Kidney tubule cell (primary cell): Measurements from ENCODE around the gene PRMT7.
A peak's percentile ranks its signal among the peaks of the same experiment; 100 is the strongest.
"Not testable (repeated sequence)": the region's sequence is repeated elsewhere in the genome, so short reads cannot be mapped to it uniquely, and the experiment has no call there.

Experiments used
- DNase-seq: peaks from one replicate; pipeline ENCODE4 v3.0.0-alpha.2; 2018; ENCODE audit warnings: low spot score

The PRMT7 gene

DNA sequence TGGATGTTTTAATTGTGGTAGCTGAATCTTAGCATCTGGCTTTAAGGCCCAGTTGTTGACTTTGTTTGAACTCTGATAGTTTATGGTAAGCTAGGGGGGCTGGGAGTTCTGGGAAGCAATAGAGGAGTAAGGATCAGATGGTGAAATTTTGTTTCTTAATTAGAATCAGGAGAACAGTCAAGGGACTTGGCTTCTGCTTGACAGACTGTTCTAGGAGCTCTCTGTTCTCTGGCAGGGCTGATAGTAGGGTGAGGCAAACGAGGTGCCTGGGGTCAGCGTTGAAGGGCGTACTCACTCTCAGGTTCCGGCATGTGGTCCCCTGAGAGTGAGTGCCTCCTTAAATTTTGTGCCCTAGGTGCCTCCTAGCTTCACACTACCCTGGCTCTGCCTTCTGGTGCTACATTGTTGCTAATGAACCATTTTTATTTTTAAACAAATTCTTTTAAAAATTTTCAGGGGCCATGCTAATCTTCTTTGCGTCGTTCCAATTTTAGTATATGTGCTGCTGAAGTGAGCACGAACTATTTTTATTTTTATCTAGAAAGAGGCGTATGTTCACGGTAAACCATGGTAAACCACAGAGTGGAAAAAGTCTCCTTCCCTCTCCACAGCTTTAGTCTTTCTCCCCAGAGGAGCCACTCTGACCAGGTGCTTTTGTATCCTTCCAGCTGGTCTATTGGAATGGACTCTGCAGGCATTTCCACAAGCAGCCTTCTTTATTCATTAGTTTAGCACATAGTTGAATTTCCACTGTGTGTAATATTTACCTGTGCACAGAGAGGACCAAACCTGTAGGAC, 26.8 kb upstream of the PRMT7 start:
- DNase-seq, result no peak

DNA sequence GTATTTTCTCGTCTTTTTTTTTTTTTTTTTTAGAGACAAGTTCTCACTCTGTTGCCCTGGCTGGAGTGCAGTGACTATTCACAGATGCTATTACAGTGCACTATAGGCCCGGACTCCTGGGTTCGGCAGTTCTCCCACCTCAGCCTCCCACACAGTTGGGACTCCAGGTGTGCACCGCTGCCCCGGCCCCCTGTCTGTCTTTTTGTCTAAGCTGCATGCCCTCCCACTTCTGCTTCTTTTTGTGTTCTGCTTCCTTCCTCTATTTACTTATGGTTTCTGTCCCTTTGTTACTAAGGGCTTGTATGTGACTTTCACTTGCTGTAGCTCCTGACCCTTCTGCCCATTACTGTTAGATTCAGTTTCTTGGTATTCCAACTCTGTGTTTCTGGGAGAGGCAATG, 26.0 kb upstream of the PRMT7 start:
- DNase-seq, result no peak

- no peak for DNase-seq
These were observed 25.1 kb upstream of the PRMT7 start for GRCh38 chr16:68285683-68286082.

DNA sequence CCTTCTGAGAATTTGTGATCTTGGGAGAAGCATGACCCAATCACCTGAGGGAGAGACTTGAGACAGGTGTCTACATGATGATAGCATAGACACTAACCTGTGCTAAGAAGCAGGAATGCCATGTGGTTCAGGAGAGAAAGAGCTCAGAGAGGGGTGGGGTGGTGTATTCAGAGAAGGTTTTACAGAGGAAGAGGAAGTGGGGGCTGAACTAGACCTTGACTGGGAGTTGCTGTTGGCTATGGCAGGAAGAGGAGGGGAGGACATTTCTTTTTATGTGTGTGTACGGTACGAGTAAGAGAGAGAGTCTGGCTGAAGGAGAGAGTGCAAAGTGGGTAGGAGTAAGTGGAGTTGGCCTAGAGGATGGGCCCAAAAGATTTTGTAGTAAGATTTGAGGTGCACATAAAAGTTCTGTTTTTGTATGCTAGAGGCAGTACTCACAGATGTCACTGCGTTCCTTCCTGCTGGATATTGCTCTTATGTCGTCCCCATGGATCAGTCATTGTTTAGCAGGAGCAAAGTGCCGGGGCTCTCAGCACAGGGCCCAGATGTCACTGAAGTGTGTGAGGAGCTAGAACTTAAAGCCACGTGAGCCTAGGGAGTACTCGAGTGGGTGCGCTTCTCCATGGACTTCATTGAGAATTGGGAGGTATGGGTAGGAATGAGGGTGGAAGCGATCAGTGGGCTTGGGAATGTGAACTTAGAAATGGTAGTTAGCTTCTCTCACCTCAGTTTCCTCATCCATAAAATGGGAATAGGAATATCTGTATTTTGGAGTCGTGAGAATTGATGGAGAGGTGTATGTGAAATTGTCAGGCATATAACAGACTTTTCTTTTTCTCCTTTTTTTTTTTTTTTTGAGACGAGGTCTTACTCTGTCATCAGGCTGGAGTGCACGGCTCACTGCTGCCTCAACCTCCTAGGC, 24.4 kb upstream of the PRMT7 start:
- DNase-seq, result no peak

GRCh38 chr16:68287276-68288251, 23.3 kb upstream of the PRMT7 start:
- peak; percentile 82 for DNase-seq

GRCh38 chr16:68288252-68288650, 22.6 kb upstream of the PRMT7 start:
- DNase-seq, result no peak

DNA sequence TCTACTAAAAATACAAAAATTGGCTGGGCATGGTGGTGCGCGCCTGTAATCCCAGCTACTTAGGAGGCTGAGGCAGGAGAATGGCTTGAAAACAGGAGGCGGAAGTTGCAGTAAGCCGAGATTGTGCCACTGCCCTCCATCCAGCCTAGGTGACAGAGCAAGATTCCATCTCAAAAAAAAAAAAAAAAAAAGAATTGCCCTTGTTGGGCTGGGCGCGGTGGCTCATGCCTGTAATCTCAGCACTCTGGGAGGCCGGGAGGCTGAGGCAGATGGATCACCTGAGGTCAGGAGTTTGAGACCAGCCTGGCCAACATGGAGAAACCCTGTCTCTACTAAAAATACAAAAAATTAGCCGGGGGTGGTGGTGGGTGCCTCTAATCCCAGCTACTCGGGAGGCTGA, 22.0 kb upstream of the PRMT7 start:
- not testable (repeated sequence) for DNase-seq

DNA sequence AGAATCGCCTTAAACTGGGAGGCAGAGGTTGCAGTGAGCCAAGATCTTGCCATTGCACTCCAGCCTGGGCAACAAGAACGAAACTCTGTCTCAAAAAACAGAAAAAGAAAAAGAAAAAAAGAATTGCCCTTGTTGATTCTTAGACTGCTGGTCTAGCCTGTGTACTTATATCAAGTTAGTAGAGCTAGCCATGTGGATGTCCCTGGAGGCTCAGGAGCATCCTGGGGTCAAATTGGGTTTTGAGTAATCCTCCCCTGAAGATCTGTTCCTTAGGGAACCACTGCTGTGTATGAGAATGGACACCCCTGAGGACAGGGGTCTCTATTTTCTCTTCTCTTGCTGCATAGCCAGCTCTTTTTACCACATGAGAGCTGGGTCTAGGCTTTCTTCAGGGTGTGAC, 21.6 kb upstream of the PRMT7 start:
- no peak for DNase-seq

GRCh38 chr16:68289621-68290329, 21.0 kb upstream of the PRMT7 start:
- DNase-seq, result no peak

GRCh38 chr16:68290450-68290849, 20.4 kb upstream of the PRMT7 start:
- DNase-seq, result no peak

DNA sequence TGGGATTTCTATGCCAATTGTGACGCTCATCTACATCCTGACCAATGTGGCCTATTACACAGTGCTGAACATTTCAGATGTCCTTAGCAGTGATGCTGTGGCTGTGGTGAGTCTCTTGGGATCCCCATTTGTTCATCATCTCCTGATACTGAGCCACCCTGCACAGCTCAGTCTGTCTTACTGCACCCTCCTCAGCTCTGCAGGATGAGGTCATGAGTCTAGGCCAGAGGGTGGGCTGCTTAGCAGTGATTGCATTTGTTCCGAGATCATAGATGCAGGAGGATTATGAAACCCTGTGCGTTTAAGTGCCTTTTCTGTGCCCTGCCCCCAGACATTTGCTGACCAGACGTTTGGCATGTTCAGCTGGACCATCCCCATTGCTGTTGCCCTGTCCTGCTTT, 19.6 kb upstream of the PRMT7 start:
- DNase-seq, result no peak

DNA sequence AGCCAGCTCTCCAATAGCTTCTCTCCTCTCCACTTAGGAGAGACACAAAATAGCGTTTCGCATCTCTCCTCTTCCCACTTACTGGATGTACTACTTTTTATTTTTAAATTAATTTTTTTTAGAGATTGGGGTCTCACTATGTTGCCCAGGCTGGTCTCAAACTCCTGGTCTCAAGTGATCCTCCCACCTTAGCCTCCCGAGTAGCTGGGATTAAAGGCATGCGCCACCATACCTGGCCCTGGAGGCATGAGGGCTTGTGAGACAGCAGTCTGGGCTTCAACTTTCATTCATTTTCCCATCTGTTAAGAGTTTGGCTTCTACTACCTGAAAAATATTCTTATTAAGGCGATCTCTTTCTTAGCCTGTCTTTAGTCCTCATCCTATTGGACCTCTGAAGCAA, 18.4 kb upstream of the PRMT7 start:
- DNase-seq, result no peak

DNA sequence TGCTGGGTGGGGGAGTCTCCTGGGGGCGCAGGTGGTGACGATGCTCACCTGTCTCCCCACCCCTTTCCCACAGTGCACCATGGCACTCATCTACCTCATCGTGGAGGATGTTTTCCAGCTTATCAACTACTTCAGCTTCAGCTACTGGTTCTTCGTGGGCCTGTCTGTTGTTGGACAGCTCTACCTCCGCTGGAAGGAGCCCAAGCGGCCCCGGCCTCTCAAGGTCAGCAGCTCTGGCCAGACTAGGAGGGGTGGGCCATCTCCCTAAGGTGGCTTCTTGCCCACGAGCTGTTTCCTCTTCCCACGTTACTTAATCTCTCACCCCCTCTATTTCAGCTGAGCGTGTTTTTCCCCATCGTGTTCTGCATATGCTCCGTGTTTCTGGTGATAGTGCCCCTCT, 14.5 kb upstream of the PRMT7 start:
- DNase-seq, result no peak

- no peak for DNase-seq
These were observed 14.1 kb upstream of the PRMT7 start for GRCh38 chr16:68296693-68297092.

DNA sequence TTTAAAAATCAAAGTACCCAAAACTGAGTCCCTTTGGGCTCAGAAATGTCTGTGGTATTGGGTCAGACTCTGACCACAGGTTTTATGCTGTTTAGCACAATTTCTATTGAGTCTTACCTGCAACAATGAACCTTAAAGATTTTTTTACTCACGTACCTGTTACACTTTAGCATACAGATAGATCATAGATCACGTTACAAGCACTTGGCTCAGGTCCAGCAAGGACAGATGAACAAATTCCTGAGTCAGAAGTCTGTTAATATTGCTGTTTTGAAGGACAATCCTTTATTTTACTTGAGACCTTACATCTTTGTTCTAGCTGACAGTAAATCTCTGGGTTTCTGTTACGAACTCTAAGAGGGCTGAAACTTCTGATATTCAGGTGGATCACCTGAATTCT, 12.9 kb upstream of the PRMT7 start:
- DNase-seq, result peak; percentile 46

DNA sequence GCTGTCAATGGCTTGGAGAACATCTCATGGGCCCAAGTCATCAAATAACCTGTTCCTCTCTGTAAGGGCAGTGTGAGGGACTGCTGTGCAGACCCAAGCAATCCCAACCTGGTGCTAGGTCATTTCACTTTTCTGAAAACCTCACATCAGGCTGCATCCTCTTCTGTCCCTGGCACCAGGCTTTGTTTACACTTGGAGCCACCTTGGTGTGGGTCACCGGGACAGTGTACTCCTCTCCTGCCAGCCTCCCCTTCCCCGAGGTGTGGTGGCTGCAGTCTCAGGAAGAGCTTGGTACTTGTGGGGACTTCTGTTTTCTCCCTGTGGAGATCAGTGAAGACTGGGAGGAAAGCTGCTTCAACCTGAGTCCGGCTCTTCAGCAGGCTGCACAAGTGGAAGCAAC, 12.5 kb upstream of the PRMT7 start:
- no peak for DNase-seq

DNA sequence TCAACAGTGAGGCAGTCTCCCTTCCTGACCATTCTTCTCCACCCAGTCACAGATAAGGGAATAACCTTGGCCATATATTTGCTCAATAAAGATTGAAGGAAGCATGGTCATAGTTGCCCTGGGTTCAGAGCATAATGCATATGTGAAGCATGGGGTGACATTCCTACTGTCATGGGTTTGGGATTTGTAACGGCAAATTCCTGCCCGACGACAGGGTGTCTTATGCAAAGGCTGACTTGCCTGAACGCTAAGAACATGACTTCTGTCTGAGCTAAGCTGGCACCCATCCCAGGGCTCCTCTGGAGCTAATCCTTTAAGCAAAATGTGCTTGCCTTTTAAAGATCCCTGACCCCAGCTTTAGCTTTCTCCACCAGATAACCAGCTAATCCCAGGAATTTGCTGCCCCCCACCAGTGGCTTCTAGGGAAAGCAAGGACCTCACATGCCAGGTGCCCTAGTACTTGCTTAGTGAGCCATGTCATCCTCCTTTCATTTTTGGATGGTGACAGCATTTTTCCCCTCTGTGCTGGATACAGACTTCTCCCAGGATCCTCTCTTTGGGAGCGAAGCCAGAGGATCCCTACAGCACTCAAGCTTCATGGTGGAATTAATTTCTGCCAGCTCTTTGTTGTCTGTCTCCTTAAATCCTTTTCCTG, 11.8 kb upstream of the PRMT7 start:
- DNase-seq, result peak; percentile 83

DNA sequence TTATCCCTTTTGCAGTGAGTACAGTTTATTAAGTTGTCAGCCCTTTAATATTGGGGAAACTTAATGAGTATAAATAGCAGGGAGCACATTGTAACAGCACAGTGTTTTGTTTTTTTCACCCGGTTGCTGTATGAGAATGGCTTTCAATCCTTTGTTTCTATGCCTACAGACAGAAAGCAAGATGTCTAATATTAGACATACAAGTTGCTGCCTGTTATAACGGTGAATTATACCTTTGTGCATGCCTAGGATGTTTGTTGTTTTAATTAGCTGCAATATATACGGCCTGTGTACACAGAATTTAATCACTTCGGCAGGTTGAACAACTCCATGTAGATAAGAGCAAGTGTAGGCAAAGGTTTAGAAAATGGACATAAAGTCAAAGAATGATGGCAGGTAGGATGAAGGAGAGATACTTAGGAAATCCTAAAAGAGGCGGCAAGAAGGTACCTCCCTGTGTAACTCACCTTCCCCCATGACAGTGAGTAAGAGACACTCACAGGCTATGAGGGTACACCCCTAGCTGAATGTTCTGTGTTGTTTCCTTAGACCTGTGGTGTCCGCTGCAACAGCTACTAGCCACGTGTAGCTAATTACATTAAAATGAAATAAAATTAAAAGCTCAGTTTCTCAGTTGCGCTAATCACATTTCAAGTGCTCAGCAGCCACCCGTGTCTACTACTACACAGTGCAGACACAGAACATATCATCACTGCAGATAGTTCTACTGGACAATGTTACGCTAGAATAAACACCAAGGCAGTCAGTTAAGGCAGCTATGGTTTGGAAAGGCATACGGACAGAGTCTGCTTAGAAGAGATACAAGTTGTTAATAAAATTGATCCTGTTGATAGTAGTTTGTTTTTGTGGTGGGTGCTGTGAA, 11.0 kb upstream of the PRMT7 start:
- DNase-seq, result no peak

GRCh38 chr16:68300734-68301459, 9.9 kb upstream of the PRMT7 start:
- DNase-seq, result no peak
